WTC11 (cell line): ENCODE results near the gene SLC7A5. TPM values are rescaled to one million over a fixed set of nuclear protein-coding genes. Genes with fewer than 3 reads are reported as not detected.
"Not testable (repeated sequence)": the region's sequence is repeated elsewhere in the genome, so short reads cannot be mapped to it uniquely, and the experiment has no call there.

Source experiments
- ATAC-seq: fragments of 200-7000 bp; cut with Tn5 transposase; 2 replicates; pipeline ENCODE4 v1.10.0; 2021; ENCODE audit warnings: mild to moderate bottlenecking, moderate library complexity
- CTCF ChIA-PET: fragments of 300-600 bp; sonication (Branson Sonifier 250); formaldehyde crosslinking; loops from one replicate; lab custom pipeline; 2021; ENCODE audit warnings: antibody characterized with exemption; lab: Charles Lee
- POLR2A ChIA-PET: fragments of 350-600 bp; sonication (Branson Sonifier 250); formaldehyde crosslinking; loops from one replicate; lab custom pipeline; 2021; ENCODE audit warnings: antibody characterized with exemption; lab: Charles Lee
- DNase-seq: peaks from one replicate; pipeline ENCODE4 v3.0.0; 2021; ENCODE audit warnings: low spot score
- H3K27ac Mint-ChIP-seq: 2 replicates; pipeline ENCODE4 v1.8.0; 2021; ENCODE audit warnings: mixed read lengths
- H3K27me3 Mint-ChIP-seq: 2 replicates; pipeline ENCODE4 v1.8.0; 2021; ENCODE audit warnings: low read depth, mild to moderate bottlenecking, moderate library complexity, mixed read lengths
- H3K36me3 Mint-ChIP-seq: 2 replicates; pipeline ENCODE4 v1.8.0; 2021; ENCODE audit warnings: mixed read lengths
- H3K4me1 Mint-ChIP-seq: 2 replicates; pipeline ENCODE4 v1.8.0; 2022; ENCODE audit warnings: mixed read lengths
- H3K4me3 Mint-ChIP-seq: 2 replicates; pipeline ENCODE4 v1.8.0; 2021; ENCODE audit warnings: mild to moderate bottlenecking, moderate library complexity, mixed read lengths
- H3K9me3 Mint-ChIP-seq: 2 replicates; pipeline ENCODE4 v1.8.0; 2021; ENCODE audit warnings: mixed read lengths
- CREB1 ChIP-seq: sonication (generic); formaldehyde crosslinking; IDR thresholded peaks from 2 replicates; pipeline ENCODE4 v1.8.0; 2023; ENCODE audit warnings: mild to moderate bottlenecking, missing genetic modification reagents
- CREM ChIP-seq: sonication (generic); formaldehyde crosslinking; IDR thresholded peaks from 2 replicates; pipeline ENCODE4 v1.8.1; 2022; ENCODE audit warnings: mild to moderate bottlenecking, missing genetic modification reagents, moderate library complexity
- GABPB1 ChIP-seq: sonication (generic); formaldehyde crosslinking; IDR thresholded peaks from 2 replicates; pipeline ENCODE4 v1.8.1; 2023; ENCODE audit warnings: mild to moderate bottlenecking, missing genetic modification reagents
- HMGA2 ChIP-seq: fragments of 250-450 bp; sonication (Bioruptor Pico); IDR thresholded peaks from 2 replicates; pipeline ENCODE4 v1.4.0; 2021; ENCODE audit warnings: mild to moderate bottlenecking, moderate library complexity
- TEAD1 ChIP-seq: sonication (generic); formaldehyde crosslinking; IDR thresholded peaks from 2 replicates; pipeline ENCODE4 v1.8.0; 2022; ENCODE audit warnings: mild to moderate bottlenecking, missing genetic modification reagents
- ZBTB21 ChIP-seq: sonication (generic); formaldehyde crosslinking; IDR thresholded peaks from 2 replicates; pipeline ENCODE4 v1.8.1; 2023; ENCODE audit warnings: mild to moderate bottlenecking, missing genetic modification reagents, borderline replicate concordance
- total RNA-seq: library from RNA; stranded (reverse); gene quantifications from 3 replicates; pipeline ENCODE4 v1.2.3, GENCODE V29; 2021
- TF ChIP-seq, protein P1 (sequence below): sonication (generic); formaldehyde crosslinking; IDR thresholded peaks from 2 replicates; pipeline ENCODE4 v1.8.0; 2022; ENCODE audit warnings: mild to moderate bottlenecking, missing genetic modification reagents
- TF ChIP-seq, protein P2 (sequence below): fragments of 250-450 bp; sonication (Bioruptor Pico); IDR thresholded peaks from 2 replicates; pipeline ENCODE4 v1.9.0; 2021; ENCODE audit warnings: mild to moderate bottlenecking
- TF ChIP-seq, protein P3 (sequence below): sonication (generic); formaldehyde crosslinking; conservative IDR thresholded peaks from 2 replicates; pipeline ENCODE4 v1.8.1; 2023; ENCODE audit warnings: mild to moderate bottlenecking, low read depth, missing genetic modification reagents, moderate library complexity
- TF ChIP-seq, protein P4 (sequence below): fragments of 250-450 bp; sonication (Bioruptor Pico); IDR thresholded peaks from 2 replicates; pipeline ENCODE4 v1.9.0; 2021; ENCODE audit warnings: mild to moderate bottlenecking
- TF ChIP-seq, protein P5 (sequence below): sonication (generic); formaldehyde crosslinking; IDR thresholded peaks from 2 replicates; pipeline ENCODE4 v1.8.1; 2023; ENCODE audit warnings: mild to moderate bottlenecking, missing genetic modification reagents, moderate library complexity

The SLC7A5 gene
- total RNA-seq, 1 experiment from 2014 or later: 197 TPM

DNA sequence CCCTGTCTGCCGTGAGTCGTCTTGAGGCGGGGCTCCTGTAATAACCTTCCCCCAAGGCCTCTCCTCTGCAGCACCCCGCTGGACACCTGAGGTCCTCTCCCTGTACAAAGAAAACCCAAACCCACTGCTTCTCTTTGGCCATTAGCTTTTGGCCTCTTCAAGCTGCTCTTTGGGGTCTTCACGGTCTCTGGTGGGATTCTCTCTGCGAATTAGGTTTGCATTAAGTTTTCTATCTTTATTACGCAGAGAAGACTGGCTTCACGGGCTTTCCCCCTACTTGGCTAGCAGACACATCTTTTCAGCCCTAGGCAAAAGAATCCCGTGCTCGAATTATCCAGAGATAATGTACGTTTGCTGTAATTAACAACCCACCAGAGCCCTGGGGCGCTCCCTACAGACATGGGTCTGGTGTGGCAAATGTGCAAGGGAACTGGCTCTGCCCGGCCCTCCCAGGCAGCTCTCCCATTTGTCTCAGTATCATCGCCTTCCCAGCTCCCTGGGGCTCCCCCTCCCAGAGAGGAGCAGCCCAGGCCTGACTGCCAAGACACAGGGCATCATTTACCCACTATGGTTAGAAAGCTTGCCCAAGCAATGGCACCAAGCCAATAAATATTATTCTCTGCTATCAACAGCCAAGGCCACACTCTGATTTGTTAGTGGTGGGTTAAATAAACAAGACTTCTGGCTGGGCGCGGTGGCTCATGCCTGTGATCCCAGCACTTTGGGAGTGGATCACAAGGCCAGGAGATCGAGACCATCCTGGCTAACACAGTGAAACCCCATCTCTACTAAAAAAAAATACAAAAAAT, 78.8 kb downstream of the SLC7A5 start:
- no peaks in the 10 kb centered on the region for H3K9me3 Mint-ChIP-seq
- no peaks in the 10 kb centered on the region for H3K27me3 Mint-ChIP-seq
- no peak overlapping the region for H3K27ac Mint-ChIP-seq
- no peaks in the 10 kb centered on the region for H3K4me1 Mint-ChIP-seq
- no peak for ATAC-seq
- ChIA-PET POLR2A (no interaction called here), CTCF (interaction anchor here (1.1 to 2.9 kb wide), 5 partner anchors 10 to 59 kb away, joined by 4 to 28 read pairs (median 6); no protein-coding TSS in a partner anchor)
- no peak for DNase-seq
- H3K4me3 Mint-ChIP-seq: no peak overlapping the region
- TF ChIP-seq, protein P1, sequence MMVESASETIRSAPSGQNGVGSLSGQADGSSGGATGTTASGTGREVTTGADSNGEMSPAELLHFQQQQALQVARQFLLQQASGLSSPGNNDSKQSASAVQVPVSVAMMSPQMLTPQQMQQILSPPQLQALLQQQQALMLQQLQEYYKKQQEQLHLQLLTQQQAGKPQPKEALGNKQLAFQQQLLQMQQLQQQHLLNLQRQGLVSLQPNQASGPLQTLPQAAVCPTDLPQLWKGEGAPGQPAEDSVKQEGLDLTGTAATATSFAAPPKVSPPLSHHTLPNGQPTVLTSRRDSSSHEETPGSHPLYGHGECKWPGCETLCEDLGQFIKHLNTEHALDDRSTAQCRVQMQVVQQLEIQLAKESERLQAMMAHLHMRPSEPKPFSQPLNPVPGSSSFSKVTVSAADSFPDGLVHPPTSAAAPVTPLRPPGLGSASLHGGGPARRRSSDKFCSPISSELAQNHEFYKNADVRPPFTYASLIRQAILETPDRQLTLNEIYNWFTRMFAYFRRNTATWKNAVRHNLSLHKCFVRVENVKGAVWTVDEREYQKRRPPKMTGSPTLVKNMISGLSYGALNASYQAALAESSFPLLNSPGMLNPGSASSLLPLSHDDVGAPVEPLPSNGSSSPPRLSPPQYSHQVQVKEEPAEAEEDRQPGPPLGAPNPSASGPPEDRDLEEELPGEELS: no peak
- TF ChIP-seq, protein P2, sequence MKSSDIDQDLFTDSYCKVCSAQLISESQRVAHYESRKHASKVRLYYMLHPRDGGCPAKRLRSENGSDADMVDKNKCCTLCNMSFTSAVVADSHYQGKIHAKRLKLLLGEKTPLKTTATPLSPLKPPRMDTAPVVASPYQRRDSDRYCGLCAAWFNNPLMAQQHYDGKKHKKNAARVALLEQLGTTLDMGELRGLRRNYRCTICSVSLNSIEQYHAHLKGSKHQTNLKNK (CRISPR knock-in tag): no peak
- TF ChIP-seq CREM (no peak), ZBTB21 (CRISPR knock-in tag) (no peak), HMGA2 (CRISPR knock-in tag) (no peak), CREB1 (no peak)
- TF ChIP-seq, protein P3, sequence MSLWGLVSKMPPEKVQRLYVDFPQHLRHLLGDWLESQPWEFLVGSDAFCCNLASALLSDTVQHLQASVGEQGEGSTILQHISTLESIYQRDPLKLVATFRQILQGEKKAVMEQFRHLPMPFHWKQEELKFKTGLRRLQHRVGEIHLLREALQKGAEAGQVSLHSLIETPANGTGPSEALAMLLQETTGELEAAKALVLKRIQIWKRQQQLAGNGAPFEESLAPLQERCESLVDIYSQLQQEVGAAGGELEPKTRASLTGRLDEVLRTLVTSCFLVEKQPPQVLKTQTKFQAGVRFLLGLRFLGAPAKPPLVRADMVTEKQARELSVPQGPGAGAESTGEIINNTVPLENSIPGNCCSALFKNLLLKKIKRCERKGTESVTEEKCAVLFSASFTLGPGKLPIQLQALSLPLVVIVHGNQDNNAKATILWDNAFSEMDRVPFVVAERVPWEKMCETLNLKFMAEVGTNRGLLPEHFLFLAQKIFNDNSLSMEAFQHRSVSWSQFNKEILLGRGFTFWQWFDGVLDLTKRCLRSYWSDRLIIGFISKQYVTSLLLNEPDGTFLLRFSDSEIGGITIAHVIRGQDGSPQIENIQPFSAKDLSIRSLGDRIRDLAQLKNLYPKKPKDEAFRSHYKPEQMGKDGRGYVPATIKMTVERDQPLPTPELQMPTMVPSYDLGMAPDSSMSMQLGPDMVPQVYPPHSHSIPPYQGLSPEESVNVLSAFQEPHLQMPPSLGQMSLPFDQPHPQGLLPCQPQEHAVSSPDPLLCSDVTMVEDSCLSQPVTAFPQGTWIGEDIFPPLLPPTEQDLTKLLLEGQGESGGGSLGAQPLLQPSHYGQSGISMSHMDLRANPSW (CRISPR knock-in tag): no peak
- TF ChIP-seq, protein P4, sequence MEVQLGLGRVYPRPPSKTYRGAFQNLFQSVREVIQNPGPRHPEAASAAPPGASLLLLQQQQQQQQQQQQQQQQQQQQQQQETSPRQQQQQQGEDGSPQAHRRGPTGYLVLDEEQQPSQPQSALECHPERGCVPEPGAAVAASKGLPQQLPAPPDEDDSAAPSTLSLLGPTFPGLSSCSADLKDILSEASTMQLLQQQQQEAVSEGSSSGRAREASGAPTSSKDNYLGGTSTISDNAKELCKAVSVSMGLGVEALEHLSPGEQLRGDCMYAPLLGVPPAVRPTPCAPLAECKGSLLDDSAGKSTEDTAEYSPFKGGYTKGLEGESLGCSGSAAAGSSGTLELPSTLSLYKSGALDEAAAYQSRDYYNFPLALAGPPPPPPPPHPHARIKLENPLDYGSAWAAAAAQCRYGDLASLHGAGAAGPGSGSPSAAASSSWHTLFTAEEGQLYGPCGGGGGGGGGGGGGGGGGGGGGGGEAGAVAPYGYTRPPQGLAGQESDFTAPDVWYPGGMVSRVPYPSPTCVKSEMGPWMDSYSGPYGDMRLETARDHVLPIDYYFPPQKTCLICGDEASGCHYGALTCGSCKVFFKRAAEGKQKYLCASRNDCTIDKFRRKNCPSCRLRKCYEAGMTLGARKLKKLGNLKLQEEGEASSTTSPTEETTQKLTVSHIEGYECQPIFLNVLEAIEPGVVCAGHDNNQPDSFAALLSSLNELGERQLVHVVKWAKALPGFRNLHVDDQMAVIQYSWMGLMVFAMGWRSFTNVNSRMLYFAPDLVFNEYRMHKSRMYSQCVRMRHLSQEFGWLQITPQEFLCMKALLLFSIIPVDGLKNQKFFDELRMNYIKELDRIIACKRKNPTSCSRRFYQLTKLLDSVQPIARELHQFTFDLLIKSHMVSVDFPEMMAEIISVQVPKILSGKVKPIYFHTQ (CRISPR knock-in tag): no peak
- TF ChIP-seq, protein P5, sequence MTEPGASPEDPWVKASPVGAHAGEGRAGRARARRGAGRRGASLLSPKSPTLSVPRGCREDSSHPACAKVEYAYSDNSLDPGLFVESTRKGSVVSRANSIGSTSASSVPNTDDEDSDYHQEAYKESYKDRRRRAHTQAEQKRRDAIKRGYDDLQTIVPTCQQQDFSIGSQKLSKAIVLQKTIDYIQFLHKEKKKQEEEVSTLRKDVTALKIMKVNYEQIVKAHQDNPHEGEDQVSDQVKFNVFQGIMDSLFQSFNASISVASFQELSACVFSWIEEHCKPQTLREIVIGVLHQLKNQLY (CRISPR knock-in tag): no peak
- H3K36me3 Mint-ChIP-seq: no peaks in the 10 kb centered on the region

DNA sequence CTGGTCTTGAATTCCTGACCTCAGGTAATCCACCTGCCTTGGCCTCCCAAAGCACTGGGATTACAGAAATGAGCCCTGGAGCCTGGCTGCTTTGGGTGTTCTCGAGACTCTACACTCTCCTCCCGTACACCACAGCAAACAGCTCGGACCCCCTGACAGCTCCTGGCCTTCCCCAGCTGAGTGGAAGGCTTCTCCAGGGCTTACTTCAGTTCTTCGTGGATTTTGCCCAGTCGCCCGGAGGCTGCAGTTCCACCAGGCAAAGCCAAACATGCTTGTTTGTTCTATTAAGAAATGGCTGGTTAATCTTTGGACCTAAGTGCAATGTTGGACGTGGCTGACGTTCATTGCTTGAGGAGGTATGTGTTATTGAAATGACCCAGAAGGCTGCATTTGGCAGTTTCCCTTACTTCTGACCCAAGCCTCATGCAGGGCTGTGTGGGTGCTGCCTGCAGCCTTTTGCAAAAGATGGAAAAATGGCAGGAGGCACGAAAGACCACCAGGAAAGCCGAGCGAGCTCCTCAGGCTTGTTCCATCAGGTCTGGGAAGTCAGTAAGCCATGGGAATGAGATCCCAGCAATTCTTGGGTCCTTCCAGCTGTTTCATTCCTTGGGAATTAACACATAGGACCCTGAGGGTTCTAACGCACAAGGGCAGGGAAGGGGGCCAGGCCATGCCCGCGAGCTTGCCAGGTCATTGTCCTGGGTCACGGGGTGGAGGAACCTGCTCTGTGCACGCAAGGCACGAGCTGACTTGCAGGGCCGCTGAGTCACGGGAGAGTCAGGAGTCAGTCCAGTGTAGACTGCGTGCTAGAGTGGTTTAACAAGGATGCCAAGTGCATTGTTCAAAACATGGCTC, 79.6 kb downstream of the SLC7A5 start:
- DNase-seq (no peak), ATAC-seq (no peak)
- TF ChIP-seq TEAD1 (CRISPR knock-in tag): no peak
- TF ChIP-seq GABPB1 (CRISPR knock-in tag): peak; percentile 85
- POLR2A ChIA-PET: no interaction called here
- no peak overlapping the region for H3K4me3 Mint-ChIP-seq
- H3K27ac Mint-ChIP-seq: no peak overlapping the region
- no peaks in the 10 kb centered on the region for H3K4me1 Mint-ChIP-seq
- H3K9me3 Mint-ChIP-seq: no peaks in the 10 kb centered on the region
- no peaks in the 10 kb centered on the region for H3K36me3 Mint-ChIP-seq
- no peaks in the 10 kb centered on the region for H3K27me3 Mint-ChIP-seq
- CTCF ChIA-PET: interaction anchor here (0.5 to 2.9 kb wide), 4 partner anchors 9 to 512 kb away, joined by 3 to 28 read pairs (median 4); no protein-coding TSS in a partner anchor

DNA sequence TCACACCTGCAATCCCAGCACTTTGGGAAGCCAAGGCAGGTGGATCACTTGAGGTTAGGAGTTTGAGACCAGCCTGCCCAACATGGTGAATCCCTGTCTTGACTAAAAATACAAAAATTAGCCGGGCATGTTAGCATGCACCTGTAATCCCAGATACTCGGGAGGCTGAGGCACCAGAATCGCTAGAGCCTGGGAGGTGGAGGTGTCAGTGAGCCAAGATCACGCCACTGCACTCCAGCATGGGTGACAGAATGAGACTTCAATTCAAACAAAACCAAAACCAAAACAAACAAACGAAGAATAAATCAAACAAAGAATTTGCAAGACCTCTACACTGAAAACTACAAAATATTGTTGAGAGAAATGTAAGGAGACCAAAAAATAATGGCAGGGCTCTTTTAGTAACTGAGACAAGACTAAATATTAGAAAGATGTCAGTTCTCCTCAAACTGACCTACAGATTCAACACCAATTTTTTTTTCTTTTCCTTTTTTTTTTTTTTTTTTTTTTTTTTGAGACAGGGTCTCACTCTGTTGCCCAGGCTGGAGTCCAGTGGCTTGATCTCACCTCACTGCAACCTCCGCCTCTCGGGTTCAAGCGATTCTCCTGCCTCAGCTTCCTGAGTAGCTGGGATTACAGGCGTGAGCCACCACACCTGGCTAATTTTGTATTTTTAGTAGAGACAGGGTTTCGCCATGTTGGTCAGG, 80.4 kb downstream of the SLC7A5 start:
- H3K4me3 Mint-ChIP-seq, H3K27ac Mint-ChIP-seq, H3K36me3 Mint-ChIP-seq, H3K4me1 Mint-ChIP-seq, H3K9me3 Mint-ChIP-seq, POLR2A ChIA-PET, ATAC-seq, H3K27me3 Mint-ChIP-seq, CTCF ChIA-PET, DNase-seq: not testable (repeated sequence)

DNA sequence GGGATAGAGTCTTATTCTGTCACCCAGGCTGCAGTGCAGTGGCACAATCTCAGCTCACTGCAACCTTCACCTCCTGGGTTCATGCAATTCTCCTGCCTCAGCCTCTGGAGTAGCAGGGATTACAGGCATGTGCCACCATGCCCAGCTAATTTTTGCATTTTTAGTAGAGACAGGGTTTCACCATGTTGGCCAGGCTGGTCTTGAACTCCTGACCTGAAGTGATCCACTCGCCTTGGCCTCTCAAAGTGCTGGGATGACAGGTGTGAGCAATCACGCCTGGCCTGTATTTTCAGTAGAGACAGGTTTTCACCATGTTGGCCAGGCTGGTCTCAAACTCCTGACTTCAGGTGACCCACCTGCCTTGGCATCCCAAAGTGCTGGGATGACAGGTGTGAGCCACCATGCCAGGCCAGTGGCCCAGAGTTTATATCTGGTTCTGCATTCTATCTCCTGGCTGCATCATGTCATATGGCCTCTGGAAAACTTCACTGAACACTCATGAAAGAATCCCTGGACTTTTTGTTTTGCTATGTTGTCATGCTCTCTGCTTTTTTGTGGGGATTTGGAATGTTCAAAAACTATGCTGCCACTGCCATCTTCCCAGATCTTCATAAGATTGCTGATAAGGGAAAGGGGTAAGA, 81.7 kb downstream of the SLC7A5 start:
- H3K9me3 Mint-ChIP-seq, H3K27me3 Mint-ChIP-seq, H3K4me3 Mint-ChIP-seq, H3K4me1 Mint-ChIP-seq, H3K36me3 Mint-ChIP-seq, ATAC-seq, POLR2A ChIA-PET, DNase-seq, H3K27ac Mint-ChIP-seq: not testable (repeated sequence)
- CTCF ChIA-PET: interaction anchor here (0.9 kb wide), 1 partner anchor 8 kb away, joined by 3 read pairs; no protein-coding TSS in a partner anchor
